HepG2 (cell line): ENCODE results near the gene FLAD1. TPM values are rescaled to one million over a fixed set of nuclear protein-coding genes. Genes with fewer than 3 reads are reported as not detected.

Experiments used
- GABPA ChIP-seq, 2 experiments: IDR thresholded peaks; 2 replicates each; pipeline ENCODE4 v1.6.1; 2011 to 2016; ENCODE audit warnings: low read depth in 2 of 2, low read length in 1 of 2, missing biosample characterization in 1 of 2, missing genetic modification characterization in 1 of 2
- HHEX ChIP-seq: IDR thresholded peaks from 2 replicates; pipeline ENCODE4 v1.6.1; 2016; ENCODE audit warnings: control low read depth
- ISL2 ChIP-seq: sonication (generic); formaldehyde crosslinking; IDR thresholded peaks from 2 replicates; pipeline ENCODE4 v1.5.0; 2020; ENCODE audit warnings: missing genetic modification reagents
- KAT8 ChIP-seq: IDR thresholded peaks from 2 replicates; pipeline ENCODE4 v1.6.1; 2016; ENCODE audit warnings: missing genetic modification reagents, missing compliant biosample characterization
- NFKB2 ChIP-seq: sonication (generic); formaldehyde crosslinking; IDR thresholded peaks from 2 replicates; pipeline ENCODE4 v1.4.0; 2020; ENCODE audit warnings: missing genetic modification reagents, borderline replicate concordance
- SAFB2 ChIP-seq: sonication (generic); formaldehyde crosslinking; IDR thresholded peaks from 2 replicates; pipeline ENCODE4 v1.5.1; 2020; ENCODE audit warnings: missing genetic modification reagents, low read depth, mild to moderate bottlenecking, borderline replicate concordance
- ZFP91 ChIP-seq: sonication (generic); formaldehyde crosslinking; IDR thresholded peaks from 2 replicates; pipeline ENCODE4 v1.9.0; 2022; ENCODE audit warnings: missing genetic modification reagents, mild to moderate bottlenecking, borderline replicate concordance
- ZNF225 ChIP-seq: sonication (generic); formaldehyde crosslinking; IDR thresholded peaks from 2 replicates; pipeline ENCODE4 v1.4.0; 2020; ENCODE audit warnings: mild to moderate bottlenecking, missing genetic modification reagents
- ZNF580 ChIP-seq: IDR thresholded peaks from 2 replicates; pipeline ENCODE4 v1.6.1; 2016; ENCODE audit warnings: low read depth, borderline replicate concordance
- ZNF609 ChIP-seq: sonication (generic); formaldehyde crosslinking; IDR thresholded peaks from 2 replicates; pipeline ENCODE4 v1.4.0; 2020; ENCODE audit warnings: mild to moderate bottlenecking, missing genetic modification reagents, borderline replicate concordance
- ZNF766 ChIP-seq: sonication (generic); formaldehyde crosslinking; IDR thresholded peaks from 2 replicates; pipeline ENCODE4 v1.5.0; 2020; ENCODE audit warnings: missing genetic modification reagents, borderline replicate concordance
- polyA plus RNA-seq, 8 experiments: library from polyadenylated mRNA; depleted of rRNA in 3 of 8; stranded (reverse) in 7 of 8; unstranded in 1 of 8; fragments of >200 nt; fragmentation: Illumina TruSeq in 4 of 8; extraction: Trizol in 4 of 8; gene quantifications; 2 replicates each; pipeline versions ENCODE4 v1.2.1 to v1.2.3, GENCODE V29; 2011 to 2016; ENCODE audit warnings: low read depth in 4 of 8, missing spikeins in 1 of 8, mixed read lengths in 1 of 8; ENCODE audit not compliant: insufficient read depth in 1 of 8
- total RNA-seq, 5 experiments: library from RNA; depleted of rRNA; stranded (reverse); fragments of >200 nt; fragmentation: Illumina TruSeq; extraction: Trizol; gene quantifications; 2 replicates each; pipeline ENCODE4 v1.2.3, GENCODE V29; 2016; ENCODE audit warnings: low read depth in 1 of 5
- TF ChIP-seq, protein P1 (sequence below): sonication (generic); formaldehyde crosslinking; IDR thresholded peaks from 2 replicates; pipeline ENCODE4 v1.4.0; 2020; ENCODE audit warnings: missing genetic modification reagents, borderline replicate concordance
- TF ChIP-seq, protein P2 (sequence below): sonication (generic); formaldehyde crosslinking; IDR thresholded peaks from 2 replicates; pipeline ENCODE4 v1.4.0; 2020; ENCODE audit warnings: missing genetic modification reagents

The FLAD1 gene
- total and polyA plus RNA-seq, 2 of the 13 experiments (the other 11 are each of a cell fraction or from before 2014, with no cell fraction given): 25.9 to 32.8 TPM

DNA sequence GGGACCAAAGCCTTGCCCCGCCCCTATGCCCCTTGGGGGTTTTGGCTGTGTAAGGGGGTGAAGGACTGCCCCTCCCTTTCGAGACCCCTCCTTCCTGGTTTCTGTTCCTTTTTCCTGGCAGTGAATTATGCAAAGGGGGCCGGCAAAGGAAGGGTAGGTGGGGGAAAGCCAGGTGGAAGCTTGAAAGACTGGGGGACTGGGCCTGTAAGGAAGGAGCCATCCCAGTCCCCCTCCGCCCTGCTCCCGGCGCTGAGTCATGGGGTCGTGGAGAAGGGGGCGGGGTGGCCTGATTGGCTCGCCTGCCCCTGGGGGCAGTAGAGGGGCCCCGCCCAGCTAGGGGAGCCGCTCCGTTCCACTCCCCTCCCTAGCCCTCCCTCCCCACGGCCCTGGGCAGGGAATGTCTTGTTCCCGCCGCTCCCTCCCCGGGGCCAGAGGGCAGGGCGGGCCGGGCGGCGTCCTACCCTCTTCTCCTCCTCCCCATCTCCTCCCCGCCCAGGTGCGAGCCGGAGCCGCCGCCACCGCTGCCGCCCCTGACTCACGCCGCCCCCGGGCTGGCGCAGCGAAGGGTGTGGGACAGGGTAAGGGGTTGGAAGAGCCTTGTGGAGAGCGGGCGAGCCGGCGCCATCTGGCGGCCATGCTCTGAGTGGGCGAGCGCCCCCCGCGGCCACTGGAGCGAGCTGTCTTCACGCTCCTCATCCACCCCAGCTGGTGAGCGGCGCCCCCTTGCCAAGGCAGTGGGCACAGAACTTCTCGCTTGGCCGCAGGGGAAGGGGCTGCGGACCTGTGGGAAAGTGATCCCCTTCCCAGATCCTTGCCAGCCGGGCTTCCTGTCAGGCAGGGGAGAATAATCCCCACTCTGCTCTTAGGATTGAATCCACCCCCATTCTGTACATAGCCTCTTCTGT, 34.1 kb downstream of the FLAD1 start (continued):
- TF ChIP-seq ZNF609 (CRISPR knock-in tag) (peak; percentile 46; the same call in 1 of the 2 replicates), ZNF766 (CRISPR knock-in tag) (peak; percentile 72; the same call in 1 of the 2 replicates), HHEX (CRISPR knock-in tag) (no peak), NFKB2 (CRISPR knock-in tag) (peak; percentile 85; the same call in 1 of the 2 replicates), ZFP91 (CRISPR knock-in tag) (peak; percentile 97), ZNF580 (CRISPR knock-in tag) (peak; percentile 90), ISL2 (CRISPR knock-in tag) (peak; percentile 66; the same call in 1 of the 2 replicates), SAFB2 (CRISPR knock-in tag) (peak; percentile 77), GABPA (IDR thresholded peaks at IDR 0.05; ENCODE audit: low read depth, low read length) (no peak), GABPA (CRISPR knock-in tag; IDR thresholded peaks at IDR 0.05; ENCODE audit: low read depth) (no peak; the same call in 1 of the 2 replicates), ZNF225 (CRISPR knock-in tag) (peak; percentile 72; the same call in 1 of the 2 replicates), KAT8 (CRISPR knock-in tag) (peak; percentile 85)
- TF ChIP-seq, protein P1, sequence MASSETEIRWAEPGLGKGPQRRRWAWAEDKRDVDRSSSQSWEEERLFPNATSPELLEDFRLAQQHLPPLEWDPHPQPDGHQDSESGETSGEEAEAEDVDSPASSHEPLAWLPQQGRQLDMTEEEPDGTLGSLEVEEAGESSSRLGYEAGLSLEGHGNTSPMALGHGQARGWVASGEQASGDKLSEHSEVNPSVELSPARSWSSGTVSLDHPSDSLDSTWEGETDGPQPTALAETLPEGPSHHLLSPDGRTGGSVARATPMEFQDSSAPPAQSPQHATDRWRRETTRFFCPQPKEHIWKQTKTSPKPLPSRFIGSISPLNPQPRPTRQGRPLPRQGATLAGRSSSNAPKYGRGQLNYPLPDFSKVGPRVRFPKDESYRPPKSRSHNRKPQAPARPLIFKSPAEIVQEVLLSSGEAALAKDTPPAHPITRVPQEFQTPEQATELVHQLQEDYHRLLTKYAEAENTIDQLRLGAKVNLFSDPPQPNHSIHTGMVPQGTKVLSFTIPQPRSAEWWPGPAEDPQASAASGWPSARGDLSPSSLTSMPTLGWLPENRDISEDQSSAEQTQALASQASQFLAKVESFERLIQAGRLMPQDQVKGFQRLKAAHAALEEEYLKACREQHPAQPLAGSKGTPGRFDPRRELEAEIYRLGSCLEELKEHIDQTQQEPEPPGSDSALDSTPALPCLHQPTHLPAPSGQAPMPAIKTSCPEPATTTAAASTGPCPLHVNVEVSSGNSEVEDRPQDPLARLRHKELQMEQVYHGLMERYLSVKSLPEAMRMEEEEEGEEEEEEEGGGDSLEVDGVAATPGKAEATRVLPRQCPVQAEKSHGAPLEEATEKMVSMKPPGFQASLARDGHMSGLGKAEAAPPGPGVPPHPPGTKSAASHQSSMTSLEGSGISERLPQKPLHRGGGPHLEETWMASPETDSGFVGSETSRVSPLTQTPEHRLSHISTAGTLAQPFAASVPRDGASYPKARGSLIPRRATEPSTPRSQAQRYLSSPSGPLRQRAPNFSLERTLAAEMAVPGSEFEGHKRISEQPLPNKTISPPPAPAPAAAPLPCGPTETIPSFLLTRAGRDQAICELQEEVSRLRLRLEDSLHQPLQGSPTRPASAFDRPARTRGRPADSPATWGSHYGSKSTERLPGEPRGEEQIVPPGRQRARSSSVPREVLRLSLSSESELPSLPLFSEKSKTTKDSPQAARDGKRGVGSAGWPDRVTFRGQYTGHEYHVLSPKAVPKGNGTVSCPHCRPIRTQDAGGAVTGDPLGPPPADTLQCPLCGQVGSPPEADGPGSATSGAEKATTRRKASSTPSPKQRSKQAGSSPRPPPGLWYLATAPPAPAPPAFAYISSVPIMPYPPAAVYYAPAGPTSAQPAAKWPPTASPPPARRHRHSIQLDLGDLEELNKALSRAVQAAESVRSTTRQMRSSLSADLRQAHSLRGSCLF (CRISPR knock-in tag): no peak
- TF ChIP-seq, protein P2, sequence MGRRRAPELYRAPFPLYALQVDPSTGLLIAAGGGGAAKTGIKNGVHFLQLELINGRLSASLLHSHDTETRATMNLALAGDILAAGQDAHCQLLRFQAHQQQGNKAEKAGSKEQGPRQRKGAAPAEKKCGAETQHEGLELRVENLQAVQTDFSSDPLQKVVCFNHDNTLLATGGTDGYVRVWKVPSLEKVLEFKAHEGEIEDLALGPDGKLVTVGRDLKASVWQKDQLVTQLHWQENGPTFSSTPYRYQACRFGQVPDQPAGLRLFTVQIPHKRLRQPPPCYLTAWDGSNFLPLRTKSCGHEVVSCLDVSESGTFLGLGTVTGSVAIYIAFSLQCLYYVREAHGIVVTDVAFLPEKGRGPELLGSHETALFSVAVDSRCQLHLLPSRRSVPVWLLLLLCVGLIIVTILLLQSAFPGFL (CRISPR knock-in tag): no peak
